H9 (cell line): Measurements from ENCODE around the gene PCMT1. TPM values are rescaled to one million over a fixed set of nuclear protein-coding genes. Genes with fewer than 3 reads are reported as not detected.
A peak's percentile ranks its signal among the peaks of the same experiment; 100 is the strongest.

ENCODE experiments used
- DNase-seq: peaks from one replicate; pipeline ENCODE4 v3.0.0-alpha.2; 2017
- H2AFZ ChIP-seq: one replicate; pipeline ENCODE4 v1.6.1; 2013; ENCODE audit warnings: mild to moderate bottlenecking, low read length, control low read depth, moderate library complexity
- H2AK5ac ChIP-seq: 2 replicates; pipeline ENCODE4 v1.6.1; 2013; ENCODE audit warnings: low read length, control low read depth, mixed read lengths; ENCODE audit not compliant: insufficient read length
- H2BK120ac ChIP-seq: one replicate; pipeline ENCODE4 v1.6.1; 2013; ENCODE audit warnings: low read depth, mild to moderate bottlenecking, low read length, control low read depth, inconsistent platforms; ENCODE audit not compliant: poor library complexity, severe bottlenecking
- H2BK12ac ChIP-seq: 2 replicates; pipeline ENCODE4 v1.6.1; 2013; ENCODE audit warnings: low read length, control low read depth, mixed read lengths, low read depth; ENCODE audit not compliant: insufficient read length
- H2BK15ac ChIP-seq: 2 replicates; pipeline ENCODE4 v1.6.1; 2013; ENCODE audit warnings: low read depth, low read length, control low read depth
- H2BK20ac ChIP-seq: one replicate; pipeline ENCODE4 v1.6.1; 2013; ENCODE audit warnings: low read depth, mild to moderate bottlenecking, low read length, control low read depth, inconsistent platforms; ENCODE audit not compliant: poor library complexity, severe bottlenecking
- H2BK5ac ChIP-seq: 2 replicates; pipeline ENCODE4 v1.6.1; 2013; ENCODE audit warnings: low read length, control low read depth, mixed read lengths; ENCODE audit not compliant: insufficient read length
- H3K14ac ChIP-seq: 2 replicates; pipeline ENCODE4 v1.6.1; 2013; ENCODE audit warnings: low read length, control low read depth; ENCODE audit not compliant: insufficient read depth
- H3K18ac ChIP-seq: 2 replicates; pipeline ENCODE4 v1.6.1; 2013; ENCODE audit warnings: low read depth, mild to moderate bottlenecking, mixed read lengths, low read length, control low read depth; ENCODE audit not compliant: insufficient read length
- H3K23ac ChIP-seq: 2 replicates; pipeline ENCODE4 v1.6.1; 2013; ENCODE audit warnings: low read length, control low read depth, mixed read lengths, low read depth; ENCODE audit not compliant: insufficient read length
- H3K23me2 ChIP-seq: 2 replicates; pipeline ENCODE4 v1.6.1; 2013; ENCODE audit warnings: low read depth, mild to moderate bottlenecking, mixed read lengths, low read length, control low read depth; ENCODE audit not compliant: insufficient read length, poor library complexity, severe bottlenecking
- H3K27ac ChIP-seq: 2 replicates; pipeline ENCODE4 v1.5.1; 2013; ENCODE audit warnings: low read length, control low read depth, mixed read lengths, low read depth; ENCODE audit not compliant: insufficient read length
- H3K27me3 ChIP-seq: 2 replicates; pipeline ENCODE4 v1.6.1; 2013; ENCODE audit warnings: low read length, control low read depth, inconsistent platforms; ENCODE audit not compliant: insufficient read depth
- H3K4ac ChIP-seq: 2 replicates; pipeline ENCODE4 v1.6.1; 2013; ENCODE audit warnings: low read depth, mild to moderate bottlenecking, control low read depth, inconsistent platforms, low read length, moderate library complexity
- H3K4me1 ChIP-seq: 2 replicates; pipeline ENCODE4 v1.6.1; 2013; ENCODE audit warnings: low read length, control low read depth, inconsistent platforms; ENCODE audit not compliant: insufficient read depth
- H3K4me2 ChIP-seq: 2 replicates; pipeline ENCODE4 v1.6.1; 2013; ENCODE audit warnings: low read length, control low read depth, mixed read lengths; ENCODE audit not compliant: insufficient read length, insufficient read depth
- H3K56ac ChIP-seq: 2 replicates; pipeline ENCODE4 v1.6.1; 2013; ENCODE audit warnings: low read depth, mild to moderate bottlenecking, mixed read lengths, low read length, control low read depth; ENCODE audit not compliant: insufficient read length
- H3K79me1 ChIP-seq: 2 replicates; pipeline ENCODE4 v1.6.1; 2013; ENCODE audit warnings: low read depth, mild to moderate bottlenecking, moderate library complexity, low read length, control low read depth, inconsistent platforms; ENCODE audit not compliant: insufficient read depth, poor library complexity, severe bottlenecking
- H3K79me2 ChIP-seq: 2 replicates; pipeline ENCODE4 v1.6.1; 2013; ENCODE audit warnings: low read length, control low read depth, inconsistent platforms; ENCODE audit not compliant: insufficient read depth
- H3K9ac ChIP-seq: 2 replicates; pipeline ENCODE4 v1.6.1; 2013; ENCODE audit warnings: low read length, control low read depth, mixed read lengths; ENCODE audit not compliant: insufficient read length; ENCODE audit errors: extremely low read depth
- H3K9me3 ChIP-seq: one replicate; pipeline ENCODE4 v1.6.1; 2013; ENCODE audit warnings: low read depth, low read length, inconsistent platforms; ENCODE audit not compliant: control insufficient read depth
- H3T11ph ChIP-seq: one replicate; pipeline ENCODE4 v1.6.1; 2013; ENCODE audit warnings: mild to moderate bottlenecking, low read length, control low read depth, inconsistent platforms
- H4K20me1 ChIP-seq: one replicate; pipeline ENCODE4 v1.6.1; 2013; ENCODE audit not compliant: control insufficient read depth, insufficient read length, insufficient read depth
- H4K5ac ChIP-seq: 2 replicates; pipeline ENCODE4 v1.6.1; 2013; ENCODE audit warnings: low read depth, mild to moderate bottlenecking, mixed read lengths, low read length, control low read depth; ENCODE audit not compliant: insufficient read length
- H4K8ac ChIP-seq: replicated peaks from 2 replicates; pipeline ENCODE4 v1.6.1; 2013; ENCODE audit warnings: low read length, control low read depth, mixed read lengths, low read depth; ENCODE audit not compliant: insufficient read length
- H4K91ac ChIP-seq: 2 replicates; pipeline ENCODE4 v1.6.1; 2013; ENCODE audit warnings: low read depth, mild to moderate bottlenecking, moderate library complexity, mixed read lengths, low read length, control low read depth; ENCODE audit not compliant: insufficient read length
- H3K27ac Mint-ChIP-seq, 3 experiments: 2 replicates in 2 of 3; 3 replicates in 1 of 3; pipeline ENCODE4 v1.8.0; 2020 to 2021; ENCODE audit warnings: mixed read lengths in 3 of 3, mild to moderate bottlenecking in 1 of 3, moderate library complexity in 1 of 3
- H3K27me3 Mint-ChIP-seq: 2 replicates; pipeline ENCODE4 v1.8.0; 2021; ENCODE audit warnings: low read depth, mild to moderate bottlenecking, moderate library complexity, mixed read lengths
- H3K36me3 Mint-ChIP-seq, 3 experiments: 2 replicates in 2 of 3; 3 replicates in 1 of 3; pipeline ENCODE4 v1.8.0; 2020 to 2021; ENCODE audit warnings: low read depth in 3 of 3, mixed read lengths in 3 of 3; ENCODE audit not compliant: insufficient read depth in 1 of 3
- H3K4me1 Mint-ChIP-seq, 2 experiments: 2 replicates each; pipeline ENCODE4 v1.8.0; 2020; ENCODE audit warnings: mixed read lengths in 2 of 2
- H3K4me3 Mint-ChIP-seq, 2 experiments: 2 replicates in 1 of 2; 3 replicates in 1 of 2; pipeline ENCODE4 v1.8.0; 2020 to 2021; ENCODE audit warnings: mild to moderate bottlenecking in 2 of 2, mixed read lengths in 2 of 2, moderate library complexity in 1 of 2
- H3K9me3 Mint-ChIP-seq, 2 experiments: 2 replicates in 1 of 2; 3 replicates in 1 of 2; pipeline ENCODE4 v1.8.0; 2020; ENCODE audit warnings: mild to moderate bottlenecking in 2 of 2, mixed read lengths in 2 of 2, moderate library complexity in 1 of 2
- CTCF ChIP-seq: fragments of 200-600 bp; sonication (generic); conservative IDR thresholded peaks from 3 replicates; pipeline ENCODE4 v1.8.0; 2021; ENCODE audit warnings: antibody characterized with exemption, mild to moderate bottlenecking
- WGBS: extraction: QIAGEN DNeasy Blood & Tissue Kit; methylation state at CpG from one replicate; pipeline ENCODE4 v1.1.7; 2013; ENCODE audit warnings: missing lambda C conversion rate, low lambda C conversion rate, mixed read lengths; ENCODE audit not compliant: insufficient read length; ENCODE audit errors: extremely low coverage; 5-methylcytosine and 5-hydroxymethylcytosine counted together
- total RNA-seq: library from RNA; stranded (reverse); gene quantifications from 2 replicates; pipeline ENCODE4 v1.2.1, GENCODE V29; 2021

The PCMT1 gene
- total RNA-seq, 1 experiment from 2014 or later = 98.3 TPM

DNA sequence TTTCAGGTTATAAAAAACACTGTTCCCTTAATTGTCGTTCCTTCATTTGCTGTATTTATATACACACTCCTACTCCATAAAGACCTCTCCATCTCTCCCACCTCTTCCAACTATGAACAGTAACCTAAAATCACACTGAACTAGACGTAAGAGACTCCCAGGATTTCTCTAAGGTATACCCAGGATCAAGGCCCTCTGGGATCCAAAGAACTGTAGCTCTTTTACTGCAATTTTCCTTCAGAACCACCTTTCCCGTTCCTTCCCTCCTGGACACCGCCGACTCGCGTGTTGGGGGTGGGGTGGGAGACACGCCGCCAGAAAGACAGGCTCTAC is 32.3 kb upstream of the PCMT1 start:
- Histone ChIP-seq H4K91ac (no peak overlapping the region), H3T11ph (no peak overlapping the region), H3K4me1 (no peaks in the 10 kb centered on the region), H3K9ac (peak overlapping the region; percentile 93), H3K27ac (peak overlapping the region; percentile 36), H3K79me2 (peaks cover 18% of the 10 kb centered on the region; the same call in 1 of the 2 replicates), H2BK12ac (no peak overlapping the region), H3K18ac (peak overlapping the region; percentile 27), H4K20me1 (no peaks in the 10 kb centered on the region), H3K79me1 (no peaks in the 10 kb centered on the region), H3K9me3 (no peaks in the 10 kb centered on the region), H4K5ac (no peak overlapping the region), H3K23me2 (peaks cover 10% of the 10 kb centered on the region), H2AFZ (no peak overlapping the region), H3K56ac (no peak overlapping the region), H3K23ac (no peak overlapping the region), H2BK5ac (no peak overlapping the region), H2AK5ac (no peak overlapping the region), H3K14ac (peak overlapping the region; percentile 98), H2BK20ac (no peak overlapping the region), H3K4ac (no peak overlapping the region), H2BK15ac (no peak overlapping the region), H3K27me3 (no peaks in the 10 kb centered on the region), H4K8ac (no peak overlapping the region), H3K4me2 (peak overlapping the region; percentile 94), H2BK120ac (no peak overlapping the region)
- no CpG with 5 or more reads among the region's 9 CpGs for WGBS
- Mint-ChIP-seq H3K4me1 (peaks cover 17 to 20% of the 10 kb centered on the region in 2 experiments), H3K27ac (peak overlapping the region; percentile 68 to 97 (median 96)), H3K9me3 (no peaks in the 10 kb centered on the region; a peak in 1 of 5 replicates), H3K27me3 (no peaks in the 10 kb centered on the region), H3K4me3 (peak overlapping the region; percentile 88 to 90), H3K36me3 (peaks cover 1 to 11% (median 5%) of the 10 kb centered on the region in 3 experiments; a peak in 4 of 7 replicates)
- TF ChIP-seq CTCF = no peak
- DNase-seq = no peak
